ENCODE results near the gene CNOT2.
A peak's percentile ranks its signal among the peaks of the same experiment; 100 is the strongest.

The CNOT2 gene

GRCh38 chr12:70242695-70243509 lies at the start of gene CNOT2:
TSS of gene CNOT2 (plus strand) at chr12:70243433. CDS start at chr12:70278227, 34,794 bp downstream.
- peak; percentile 94 for DNase-seq
- peak within 1 kb of the TSS; percentile 75 for H3K4me3 ChIP-seq (ENCODE audit: low read depth, low read length)
- no peak for TF ChIP-seq CTCF (IDR thresholded peaks at IDR 0.05; ENCODE audit: low read depth, low read length, missing control alignments)

GRCh38 chr12:70194076-70194475 lies 49.2 kb upstream of the CNOT2 start:
- no peak for DNase-seq
- no peak overlapping the region for H3K4me3 ChIP-seq (ENCODE audit: low read depth, low read length)
- no peak for TF ChIP-seq CTCF (IDR thresholded peaks at IDR 0.05; ENCODE audit: low read depth, low read length, missing control alignments)
- in situ Hi-C loops (cut with HindIII; ENCODE audit: low pct_ligation_motif_present, low sequenced_read_pairs): no loop called here
- no peaks in the 10 kb centered on the region for H3K36me3 ChIP-seq (replicated peaks)
- no peaks in the 10 kb centered on the region for H3K27me3 ChIP-seq (replicated peaks)
- no peak overlapping the region for H3K27ac ChIP-seq

More at GRCh38 chr12:70242695-70243509, at the start of gene CNOT2:
- in situ Hi-C loops (cut with HindIII; ENCODE audit: low pct_ligation_motif_present, low sequenced_read_pairs): no loop called here
- Histone ChIP-seq H3K36me3 (replicated peaks) (no peaks in the 10 kb centered on the region), H3K27ac (peak within 1 kb of the TSS; percentile 97), H3K27me3 (replicated peaks) (no peaks in the 10 kb centered on the region)

GRCh38 chr12:70196811-70197281 lies 46.4 kb upstream of the CNOT2 start:
- H3K27me3 ChIP-seq (replicated peaks): no peaks in the 10 kb centered on the region
- H3K4me3 ChIP-seq (ENCODE audit: low read depth, low read length): no peak overlapping the region
- in situ Hi-C loops (cut with HindIII; ENCODE audit: low pct_ligation_motif_present, low sequenced_read_pairs): no loop called here
- H3K27ac ChIP-seq: no peak overlapping the region
- no peak for TF ChIP-seq CTCF (IDR thresholded peaks at IDR 0.05; ENCODE audit: low read depth, low read length, missing control alignments)
- no peak for DNase-seq
- H3K36me3 ChIP-seq (replicated peaks): no peaks in the 10 kb centered on the region

- TF ChIP-seq CTCF (IDR thresholded peaks at IDR 0.05; ENCODE audit: low read depth, low read length, missing control alignments): no peak
- DNase-seq: no peak
- Histone ChIP-seq H3K4me3 (ENCODE audit: low read depth, low read length) (no peak overlapping the region), H3K27ac (no peak overlapping the region), H3K27me3 (replicated peaks) (no peaks in the 10 kb centered on the region), H3K36me3 (replicated peaks) (no peaks in the 10 kb centered on the region)
- in situ Hi-C loops (cut with HindIII; ENCODE audit: low pct_ligation_motif_present, low sequenced_read_pairs): no loop called here
Measured at GRCh38 chr12:70197345-70197744, 45.9 kb upstream of the CNOT2 start.

GRCh38 chr12:70213707-70214106 lies 29.5 kb upstream of the CNOT2 start:
- Histone ChIP-seq H3K27me3 (replicated peaks) (no peaks in the 10 kb centered on the region), H3K36me3 (replicated peaks) (no peaks in the 10 kb centered on the region), H3K27ac (no peak overlapping the region), H3K4me3 (ENCODE audit: low read depth, low read length) (no peak overlapping the region)
- in situ Hi-C loops (cut with HindIII; ENCODE audit: low pct_ligation_motif_present, low sequenced_read_pairs): no loop called here
- TF ChIP-seq CTCF (IDR thresholded peaks at IDR 0.05; ENCODE audit: low read depth, low read length, missing control alignments): no peak
- no peak for DNase-seq
